ENCODE results near the gene RERE. TPM values are rescaled to one million over a fixed set of nuclear protein-coding genes. Genes with fewer than 3 reads are reported as not detected.

Gene RERE
- total and polyA plus RNA-seq, 7 donors = 38.8 to 308 (median 99.7) TPM

DNA sequence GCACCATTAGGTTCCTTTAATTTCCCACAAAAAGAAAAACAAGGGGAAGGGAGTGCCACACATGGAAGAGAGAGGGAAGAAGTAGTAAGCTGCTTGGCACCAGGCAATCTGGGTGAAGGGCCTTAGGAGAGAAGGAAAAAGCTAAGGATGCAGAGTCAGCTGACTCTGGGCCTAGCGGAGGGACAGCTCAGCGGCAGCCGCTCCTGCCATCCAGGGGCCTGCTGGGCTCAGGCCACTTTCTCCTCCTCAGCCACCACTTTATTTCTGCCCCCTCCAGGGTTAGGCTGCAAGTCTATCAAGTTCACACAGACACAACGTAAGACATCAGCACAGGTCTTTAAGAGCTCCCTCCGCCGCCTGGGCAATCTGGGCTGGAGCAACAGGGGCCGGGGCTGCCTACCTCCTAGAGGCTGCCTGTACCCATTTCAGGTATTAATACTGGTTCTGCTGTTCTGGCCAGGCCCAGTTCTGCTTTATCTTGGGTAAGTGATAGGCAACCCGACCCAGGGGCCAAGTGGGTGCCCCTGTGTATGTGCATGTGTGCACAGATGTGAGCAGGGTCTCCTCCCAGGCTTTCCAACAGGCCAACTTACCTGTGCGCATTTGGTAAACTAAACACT is 446.0 kb downstream of the RERE start:
- 42 to 64% (median 45%) methylated on average over 9 of the region's 9 CpGs for WGBS, 3 donors
- Histone ChIP-seq H3K27ac (peak overlapping the region; percentile 87), H3K27me3 (ENCODE audit: insufficient read depth in 3 of 3, low read length in 2 of 3) (no peaks in the 10 kb centered on the region), H3K4me3 (peak overlapping the region; percentile 16), H3K4me1 (peaks cover 96% of the 10 kb centered on the region), H3K36me3 (ENCODE audit: insufficient read depth in 1 of 2, low read depth in 1 of 2) (no peaks in the 10 kb centered on the region), H3K9me3 (no peaks in the 10 kb centered on the region)
- intact Hi-C loops (cut with DNase I) = loop anchor here in 1 of 2 donors (5.0 kb wide), 1 partner anchor 51 kb away; no protein-coding TSS in a partner anchor
- ATAC-seq (peak; percentile 4 to 38 (median 32)), DNase-seq (peak in 1 of 2 donors; percentile 62)
- TF ChIP-seq, protein P1, sequence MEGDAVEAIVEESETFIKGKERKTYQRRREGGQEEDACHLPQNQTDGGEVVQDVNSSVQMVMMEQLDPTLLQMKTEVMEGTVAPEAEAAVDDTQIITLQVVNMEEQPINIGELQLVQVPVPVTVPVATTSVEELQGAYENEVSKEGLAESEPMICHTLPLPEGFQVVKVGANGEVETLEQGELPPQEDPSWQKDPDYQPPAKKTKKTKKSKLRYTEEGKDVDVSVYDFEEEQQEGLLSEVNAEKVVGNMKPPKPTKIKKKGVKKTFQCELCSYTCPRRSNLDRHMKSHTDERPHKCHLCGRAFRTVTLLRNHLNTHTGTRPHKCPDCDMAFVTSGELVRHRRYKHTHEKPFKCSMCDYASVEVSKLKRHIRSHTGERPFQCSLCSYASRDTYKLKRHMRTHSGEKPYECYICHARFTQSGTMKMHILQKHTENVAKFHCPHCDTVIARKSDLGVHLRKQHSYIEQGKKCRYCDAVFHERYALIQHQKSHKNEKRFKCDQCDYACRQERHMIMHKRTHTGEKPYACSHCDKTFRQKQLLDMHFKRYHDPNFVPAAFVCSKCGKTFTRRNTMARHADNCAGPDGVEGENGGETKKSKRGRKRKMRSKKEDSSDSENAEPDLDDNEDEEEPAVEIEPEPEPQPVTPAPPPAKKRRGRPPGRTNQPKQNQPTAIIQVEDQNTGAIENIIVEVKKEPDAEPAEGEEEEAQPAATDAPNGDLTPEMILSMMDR (IDR thresholded peaks at IDR 0.05) = no peak

DNA sequence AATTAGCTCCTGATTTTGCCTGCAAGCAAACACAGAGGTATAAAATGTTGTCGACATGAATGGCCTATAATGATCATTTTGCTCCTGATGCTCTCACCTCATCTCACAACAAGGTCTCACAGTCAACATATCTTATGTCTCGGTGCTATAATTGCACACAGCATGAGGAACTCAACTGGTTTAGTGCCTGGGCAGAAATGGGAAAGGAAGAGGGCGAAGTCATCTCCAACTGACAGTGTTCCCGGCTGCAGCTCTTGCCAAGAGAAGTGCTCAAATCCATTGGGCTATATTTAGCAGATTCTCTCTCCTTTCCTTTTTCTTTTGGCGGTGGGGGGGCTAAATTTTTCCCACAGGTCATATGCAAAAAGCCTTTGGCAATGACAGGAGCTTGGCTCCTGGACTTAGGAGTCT is 446.5 kb downstream of the RERE start:
- H3K36me3 ChIP-seq (ENCODE audit: insufficient read depth in 1 of 2, low read depth in 1 of 2) = no peaks in the 10 kb centered on the region
- intact Hi-C loops (cut with DNase I) = loop anchor here in 1 of 2 donors (5.0 kb wide), 1 partner anchor 51 kb away; no protein-coding TSS in a partner anchor
- H3K4me1 ChIP-seq = peaks cover 96% of the 10 kb centered on the region
- ATAC-seq (peak; percentile 46 to 70 (median 68)), DNase-seq (peak in 1 of 2 donors; percentile 73)
- TF ChIP-seq, protein P1 (IDR thresholded peaks at IDR 0.05) = no peak
- WGBS, 3 donors = 5 to 10% (median 7%) methylated on average over 5 of the region's 5 CpGs
- H3K9me3 ChIP-seq = no peaks in the 10 kb centered on the region
- peak overlapping the region; percentile 87 for H3K27ac ChIP-seq
- peak overlapping the region; percentile 16 for H3K4me3 ChIP-seq
- no peaks in the 10 kb centered on the region for H3K27me3 ChIP-seq (ENCODE audit: insufficient read depth in 3 of 3, low read length in 2 of 3)

DNA sequence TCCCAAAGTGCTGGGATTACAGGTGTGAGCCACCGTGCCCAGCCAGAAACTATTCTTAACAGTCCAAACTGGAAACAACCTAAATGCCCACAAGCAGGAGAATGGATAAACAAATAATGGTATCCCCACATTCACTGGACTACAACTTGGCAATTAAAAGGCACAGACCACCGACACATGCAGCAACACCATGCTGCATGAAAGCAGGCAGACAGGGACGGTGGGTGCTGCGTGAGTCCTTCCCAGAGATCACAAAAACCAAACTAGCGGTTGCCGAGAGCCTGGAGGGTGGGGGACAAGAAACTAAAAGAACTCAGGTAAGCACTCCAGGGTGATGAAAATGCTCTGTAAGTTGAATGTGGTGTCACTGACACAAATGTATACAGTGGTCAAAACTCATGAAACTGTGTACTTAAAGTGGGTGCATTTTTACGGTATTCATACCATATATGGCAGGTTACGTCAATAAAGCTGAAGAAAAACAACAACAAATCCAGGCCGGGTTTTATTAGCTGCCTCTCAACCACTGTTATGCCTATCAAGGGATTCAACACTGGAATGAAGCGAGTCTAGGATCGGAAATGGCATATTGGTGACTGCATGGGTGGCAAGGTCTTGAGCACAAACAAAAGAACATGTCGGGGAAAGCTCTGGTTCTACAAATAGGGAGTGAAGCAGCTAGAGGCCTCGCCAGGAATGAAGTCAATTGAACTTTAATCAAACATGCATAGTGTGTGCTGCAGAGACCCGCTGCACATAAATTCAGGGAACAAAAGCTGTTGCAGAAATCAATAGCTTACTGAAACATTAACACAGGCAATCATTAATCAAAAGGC is 447.2 kb downstream of the RERE start:
- TF ChIP-seq, protein P1 (IDR thresholded peaks at IDR 0.05) = no peak
- Histone ChIP-seq H3K36me3 (ENCODE audit: insufficient read depth in 1 of 2, low read depth in 1 of 2) (no peaks in the 10 kb centered on the region), H3K4me1 (peaks cover 98% of the 10 kb centered on the region), H3K4me3 (peak overlapping the region; percentile 13), H3K9me3 (no peaks in the 10 kb centered on the region), H3K27me3 (ENCODE audit: insufficient read depth in 3 of 3, low read length in 2 of 3) (no peaks in the 10 kb centered on the region), H3K27ac (peak overlapping the region; percentile 87)
- intact Hi-C loops (cut with DNase I) = loop anchor here in 1 of 2 donors (5.0 kb wide), 1 partner anchor 52 kb away; no protein-coding TSS in a partner anchor
- DNase-seq (no peak), ATAC-seq (no peak)
- WGBS, 3 donors = 26 to 32% (median 26%) methylated on average over 14 of the region's 14 CpGs

DNA sequence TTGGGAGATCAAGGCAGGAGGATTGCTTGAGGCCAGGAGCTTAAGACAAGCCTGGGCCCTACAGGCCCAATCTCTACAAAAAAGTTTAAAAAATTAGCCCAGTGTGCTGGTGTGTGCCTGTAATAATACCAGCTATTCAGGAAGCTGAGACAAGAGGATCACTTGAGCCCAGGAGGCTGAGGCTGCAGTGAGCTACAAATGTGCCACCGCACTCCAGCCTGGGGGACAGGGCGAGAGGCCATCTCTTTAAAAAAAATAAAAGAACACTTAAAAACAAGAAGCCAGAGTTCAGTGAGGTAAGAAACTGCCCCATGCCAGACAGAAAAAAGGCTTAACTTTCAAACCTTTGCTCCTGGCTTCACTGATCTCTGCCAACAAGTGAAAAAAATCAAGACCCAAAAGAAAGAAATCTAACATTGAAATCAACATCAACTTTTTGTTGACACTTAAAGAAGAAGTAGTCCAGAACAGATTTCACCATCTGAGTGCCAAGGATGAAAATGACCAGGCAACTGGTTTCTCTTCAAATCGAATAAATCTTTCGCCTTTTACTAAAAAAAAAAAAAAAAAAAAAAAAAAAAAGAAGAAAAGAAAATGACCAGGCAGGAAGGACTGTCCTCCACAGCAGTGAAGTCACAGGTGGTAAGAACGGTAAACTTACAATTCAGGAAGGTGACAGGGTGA is 448.3 kb downstream of the RERE start:
- intact Hi-C loops (cut with DNase I) = no loop called here
- Histone ChIP-seq H3K27ac (peak overlapping the region; percentile 87), H3K27me3 (ENCODE audit: insufficient read depth in 3 of 3, low read length in 2 of 3) (no peaks in the 10 kb centered on the region), H3K4me3 (no peak overlapping the region), H3K4me1 (peaks cover 98% of the 10 kb centered on the region), H3K9me3 (no peaks in the 10 kb centered on the region), H3K36me3 (ENCODE audit: insufficient read depth in 1 of 2, low read depth in 1 of 2) (peaks cover 0 to 10% of the 10 kb centered on the region in 2 donors)
- ATAC-seq (no peak), DNase-seq (no peak)
- TF ChIP-seq, protein P1 (IDR thresholded peaks at IDR 0.05) = no peak
- WGBS, 3 donors = 46 to 54% (median 47%) methylated on average over 5 of the region's 5 CpGs
